Measurements from ENCODE around the gene IGF2BP2.
"Not testable (repeated sequence)": the region's sequence is repeated elsewhere in the genome, so short reads cannot be mapped to it uniquely, and the experiment has no call there.

The IGF2BP2 gene

GRCh38 chr3:185786258-185786657, 38.6 kb downstream of the IGF2BP2 start:
- H3K9ac ChIP-seq (ENCODE audit: low read length in 2 of 2); H3K4me3 ChIP-seq (ENCODE audit: low read length in 2 of 2); H3K27me3 ChIP-seq (ENCODE audit: control insufficient read depth in 1 of 2, insufficient read depth in 2 of 2, low read length in 2 of 2); H3K36me3 ChIP-seq (ENCODE audit: control insufficient read depth in 2 of 2, insufficient read depth in 2 of 2, low read length in 2 of 2); H3K9me3 ChIP-seq (ENCODE audit: control insufficient read depth in 2 of 2, low read length in 2 of 2); H3K27ac ChIP-seq (ENCODE audit: low read length); H3K4me1 ChIP-seq (ENCODE audit: control insufficient read depth, insufficient read depth, low read length): not testable (repeated sequence)

DNA sequence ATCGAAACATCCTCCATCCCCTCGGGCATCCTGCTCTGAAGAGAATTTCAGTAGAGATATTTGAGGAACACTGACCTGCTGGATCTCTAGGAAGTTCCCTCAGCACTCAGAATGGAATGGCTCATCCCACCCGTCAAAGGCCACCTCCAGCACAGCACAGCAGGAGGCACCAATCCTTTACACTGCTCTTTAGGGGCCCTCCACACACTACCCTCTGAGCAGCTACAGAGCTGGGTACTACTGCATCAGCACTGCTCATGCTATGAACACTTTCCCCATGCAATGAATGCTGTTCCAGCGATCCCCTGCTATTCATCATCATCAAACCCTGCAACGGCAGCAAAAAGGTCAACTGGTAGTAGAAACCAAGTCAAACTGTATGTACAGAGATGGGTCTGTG, 40.5 kb downstream of the IGF2BP2 start:
- no peak overlapping the region for H3K9ac ChIP-seq (ENCODE audit: low read length in 2 of 2)
- H3K4me3 ChIP-seq (ENCODE audit: low read length in 2 of 2): no peak overlapping the region
- no peaks in the 10 kb centered on the region for H3K9me3 ChIP-seq (ENCODE audit: control insufficient read depth in 2 of 2, low read length in 2 of 2)
- H3K4me1 ChIP-seq (ENCODE audit: control insufficient read depth, insufficient read depth, low read length): no peaks in the 10 kb centered on the region
- H3K27ac ChIP-seq (ENCODE audit: low read length): no peak overlapping the region
- H3K27me3 ChIP-seq (ENCODE audit: control insufficient read depth in 1 of 2, insufficient read depth in 2 of 2, low read length in 2 of 2): peaks cover 0 to 2% of the 10 kb centered on the region in 2 donors
- H3K36me3 ChIP-seq (ENCODE audit: control insufficient read depth in 2 of 2, insufficient read depth in 2 of 2, low read length in 2 of 2): no peaks in the 10 kb centered on the region

DNA sequence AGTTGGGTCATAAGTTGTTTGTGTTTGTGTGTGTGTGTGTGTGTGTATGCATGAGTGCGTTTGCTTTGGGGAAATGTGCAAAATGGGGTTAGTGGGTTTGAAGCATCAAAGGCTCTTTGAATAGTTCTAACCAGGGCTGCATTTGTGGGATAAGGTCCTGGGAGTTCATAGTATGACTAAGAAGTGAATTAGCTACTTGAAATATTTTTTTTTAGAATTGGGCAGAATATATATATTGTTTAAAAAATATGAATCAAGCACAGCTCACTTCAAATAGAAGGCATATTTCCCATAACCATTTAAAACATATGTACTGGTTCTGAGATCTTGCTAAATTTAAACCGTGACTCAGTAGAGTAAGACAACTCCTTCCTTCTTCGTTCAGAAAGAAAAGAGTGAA, 43.1 kb downstream of the IGF2BP2 start:
- H3K27me3 ChIP-seq (ENCODE audit: control insufficient read depth in 1 of 2, insufficient read depth in 2 of 2, low read length in 2 of 2): no peaks in the 10 kb centered on the region
- H3K27ac ChIP-seq (ENCODE audit: low read length): no peak overlapping the region
- no peak overlapping the region for H3K4me3 ChIP-seq (ENCODE audit: low read length in 2 of 2)
- H3K9ac ChIP-seq (ENCODE audit: low read length in 2 of 2): no peak overlapping the region
- no peaks in the 10 kb centered on the region for H3K9me3 ChIP-seq (ENCODE audit: control insufficient read depth in 2 of 2, low read length in 2 of 2)
- H3K4me1 ChIP-seq (ENCODE audit: control insufficient read depth, insufficient read depth, low read length): no peaks in the 10 kb centered on the region
- no peaks in the 10 kb centered on the region for H3K36me3 ChIP-seq (ENCODE audit: control insufficient read depth in 2 of 2, insufficient read depth in 2 of 2, low read length in 2 of 2)

- Histone ChIP-seq H3K4me1 (ENCODE audit: control insufficient read depth, insufficient read depth, low read length) (no peaks in the 10 kb centered on the region), H3K27me3 (ENCODE audit: control insufficient read depth in 1 of 2, insufficient read depth in 2 of 2, low read length in 2 of 2) (no peaks in the 10 kb centered on the region), H3K9ac (ENCODE audit: low read length in 2 of 2) (no peak overlapping the region), H3K36me3 (ENCODE audit: control insufficient read depth in 2 of 2, insufficient read depth in 2 of 2, low read length in 2 of 2) (no peaks in the 10 kb centered on the region), H3K4me3 (ENCODE audit: low read length in 2 of 2) (no peak overlapping the region), H3K27ac (ENCODE audit: low read length) (no peak overlapping the region), H3K9me3 (ENCODE audit: control insufficient read depth in 2 of 2, low read length in 2 of 2) (no peaks in the 10 kb centered on the region)
Measured at GRCh38 chr3:185779461-185779860, 45.4 kb downstream of the IGF2BP2 start.

GRCh38 chr3:185778821-185779220, 46.0 kb downstream of the IGF2BP2 start:
- H3K9ac ChIP-seq (ENCODE audit: low read length in 2 of 2): no peak overlapping the region
- no peak overlapping the region for H3K4me3 ChIP-seq (ENCODE audit: low read length in 2 of 2)
- H3K9me3 ChIP-seq (ENCODE audit: control insufficient read depth in 2 of 2, low read length in 2 of 2): no peaks in the 10 kb centered on the region
- no peak overlapping the region for H3K27ac ChIP-seq (ENCODE audit: low read length)
- no peaks in the 10 kb centered on the region for H3K27me3 ChIP-seq (ENCODE audit: control insufficient read depth in 1 of 2, insufficient read depth in 2 of 2, low read length in 2 of 2)
- no peaks in the 10 kb centered on the region for H3K4me1 ChIP-seq (ENCODE audit: control insufficient read depth, insufficient read depth, low read length)
- H3K36me3 ChIP-seq (ENCODE audit: control insufficient read depth in 2 of 2, insufficient read depth in 2 of 2, low read length in 2 of 2): no peaks in the 10 kb centered on the region

- H3K9me3 ChIP-seq (ENCODE audit: control insufficient read depth in 2 of 2, low read length in 2 of 2): no peaks in the 10 kb centered on the region
- no peaks in the 10 kb centered on the region for H3K36me3 ChIP-seq (ENCODE audit: control insufficient read depth in 2 of 2, insufficient read depth in 2 of 2, low read length in 2 of 2)
- H3K27me3 ChIP-seq (ENCODE audit: control insufficient read depth in 1 of 2, insufficient read depth in 2 of 2, low read length in 2 of 2): no peaks in the 10 kb centered on the region
- H3K4me1 ChIP-seq (ENCODE audit: control insufficient read depth, insufficient read depth, low read length): no peaks in the 10 kb centered on the region
- H3K4me3 ChIP-seq (ENCODE audit: low read length in 2 of 2): no peak overlapping the region
- H3K27ac ChIP-seq (ENCODE audit: low read length): no peak overlapping the region
- no peak overlapping the region for H3K9ac ChIP-seq (ENCODE audit: low read length in 2 of 2)
Measured at GRCh38 chr3:185778094-185778493, 46.7 kb downstream of the IGF2BP2 start.

- no peak overlapping the region for H3K4me3 ChIP-seq (ENCODE audit: low read length in 2 of 2)
- H3K9me3 ChIP-seq (ENCODE audit: control insufficient read depth in 2 of 2, low read length in 2 of 2): no peaks in the 10 kb centered on the region
- no peak overlapping the region for H3K9ac ChIP-seq (ENCODE audit: low read length in 2 of 2)
- H3K4me1 ChIP-seq (ENCODE audit: control insufficient read depth, insufficient read depth, low read length): no peaks in the 10 kb centered on the region
- no peaks in the 10 kb centered on the region for H3K27me3 ChIP-seq (ENCODE audit: control insufficient read depth in 1 of 2, insufficient read depth in 2 of 2, low read length in 2 of 2)
- H3K36me3 ChIP-seq (ENCODE audit: control insufficient read depth in 2 of 2, insufficient read depth in 2 of 2, low read length in 2 of 2): no peaks in the 10 kb centered on the region
- H3K27ac ChIP-seq (ENCODE audit: low read length): no peak overlapping the region
Measured at GRCh38 chr3:185770109-185770508, 54.7 kb downstream of the IGF2BP2 start.

GRCh38 chr3:185768578-185768982, 56.3 kb downstream of the IGF2BP2 start:
- H3K4me3 ChIP-seq (ENCODE audit: low read length in 2 of 2): not testable (repeated sequence)

DNA sequence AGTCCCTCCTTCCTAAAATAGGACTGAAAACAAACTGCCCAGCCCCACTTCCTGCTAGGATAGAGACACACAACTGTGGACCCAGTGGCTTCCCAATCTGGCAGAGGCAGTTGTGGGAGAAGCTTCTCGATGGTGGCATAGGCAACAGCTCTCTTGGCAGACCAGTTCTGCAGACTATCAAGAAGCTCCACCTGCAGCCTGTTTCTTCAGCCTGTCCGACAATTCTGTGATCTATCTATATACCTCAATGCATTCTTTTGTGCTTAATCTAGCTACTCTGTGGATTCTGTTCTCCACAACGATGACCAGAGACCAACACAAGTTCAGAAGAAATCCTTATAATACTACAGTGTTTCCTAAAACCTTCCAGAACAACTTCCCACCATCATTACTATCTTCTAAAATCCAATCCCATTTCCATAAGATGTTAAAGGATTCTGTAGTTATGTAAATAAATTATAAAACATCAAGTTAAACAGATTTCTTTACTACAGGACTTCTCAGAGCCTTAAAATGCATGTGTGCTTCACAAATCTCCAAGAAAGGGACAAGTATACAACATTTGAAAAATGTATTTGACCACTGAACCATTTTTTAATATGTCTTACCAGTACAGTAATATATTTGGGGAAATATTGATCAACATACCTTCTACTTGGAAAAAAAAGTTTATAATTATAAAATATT, 57.7 kb downstream of the IGF2BP2 start:
- Histone ChIP-seq H3K27me3 (ENCODE audit: control insufficient read depth in 1 of 2, insufficient read depth in 2 of 2, low read length in 2 of 2) (no peaks in the 10 kb centered on the region), H3K9me3 (ENCODE audit: control insufficient read depth in 2 of 2, low read length in 2 of 2) (no peaks in the 10 kb centered on the region), H3K4me3 (ENCODE audit: low read length in 2 of 2) (no peak overlapping the region), H3K4me1 (ENCODE audit: control insufficient read depth, insufficient read depth, low read length) (no peaks in the 10 kb centered on the region), H3K36me3 (ENCODE audit: control insufficient read depth in 2 of 2, insufficient read depth in 2 of 2, low read length in 2 of 2) (no peaks in the 10 kb centered on the region), H3K27ac (ENCODE audit: low read length) (no peak overlapping the region), H3K9ac (ENCODE audit: low read length in 2 of 2) (no peak overlapping the region)

More at GRCh38 chr3:185768578-185768982, 56.3 kb downstream of the IGF2BP2 start:
- H3K9me3 ChIP-seq (ENCODE audit: control insufficient read depth in 2 of 2, low read length in 2 of 2); H3K27me3 ChIP-seq (ENCODE audit: control insufficient read depth in 1 of 2, insufficient read depth in 2 of 2, low read length in 2 of 2); H3K36me3 ChIP-seq (ENCODE audit: control insufficient read depth in 2 of 2, insufficient read depth in 2 of 2, low read length in 2 of 2); H3K27ac ChIP-seq (ENCODE audit: low read length); H3K4me1 ChIP-seq (ENCODE audit: control insufficient read depth, insufficient read depth, low read length); H3K9ac ChIP-seq (ENCODE audit: low read length in 2 of 2): not testable (repeated sequence)

GRCh38 chr3:185766329-185767001, 58.4 kb downstream of the IGF2BP2 start:
- H3K36me3 ChIP-seq (ENCODE audit: control insufficient read depth in 2 of 2, insufficient read depth in 2 of 2, low read length in 2 of 2): no peaks in the 10 kb centered on the region
- H3K9me3 ChIP-seq (ENCODE audit: control insufficient read depth in 2 of 2, low read length in 2 of 2): no peaks in the 10 kb centered on the region
- H3K9ac ChIP-seq (ENCODE audit: low read length in 2 of 2): no peak overlapping the region
- no peaks in the 10 kb centered on the region for H3K4me1 ChIP-seq (ENCODE audit: control insufficient read depth, insufficient read depth, low read length)
- H3K27me3 ChIP-seq (ENCODE audit: control insufficient read depth in 1 of 2, insufficient read depth in 2 of 2, low read length in 2 of 2): no peaks in the 10 kb centered on the region
- no peak overlapping the region for H3K4me3 ChIP-seq (ENCODE audit: low read length in 2 of 2)
- H3K27ac ChIP-seq (ENCODE audit: low read length): no peak overlapping the region

DNA sequence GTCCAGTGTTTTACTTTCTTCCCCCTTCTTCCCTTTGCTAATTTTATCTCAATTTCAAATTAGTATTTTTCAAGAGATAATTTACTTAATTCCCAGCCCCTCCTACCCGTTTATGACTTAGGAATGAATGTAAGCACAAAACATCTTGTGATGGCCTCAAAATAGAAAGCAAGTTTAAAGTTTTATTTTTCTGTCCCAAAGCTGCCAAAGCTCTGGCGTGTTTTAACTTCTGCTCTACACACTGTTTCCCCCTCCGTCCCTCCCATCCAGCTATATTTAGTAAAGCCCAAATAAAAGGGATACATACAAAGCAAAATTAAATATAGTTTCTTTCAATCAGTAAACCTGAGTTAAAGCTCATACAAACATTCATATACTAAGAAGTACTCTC, 59.9 kb downstream of the IGF2BP2 start:
- Histone ChIP-seq H3K36me3 (ENCODE audit: control insufficient read depth in 2 of 2, insufficient read depth in 2 of 2, low read length in 2 of 2) (no peaks in the 10 kb centered on the region), H3K9me3 (ENCODE audit: control insufficient read depth in 2 of 2, low read length in 2 of 2) (no peaks in the 10 kb centered on the region), H3K27ac (ENCODE audit: low read length) (no peak overlapping the region), H3K9ac (ENCODE audit: low read length in 2 of 2) (no peak overlapping the region), H3K27me3 (ENCODE audit: control insufficient read depth in 1 of 2, insufficient read depth in 2 of 2, low read length in 2 of 2) (no peaks in the 10 kb centered on the region), H3K4me3 (ENCODE audit: low read length in 2 of 2) (no peak overlapping the region), H3K4me1 (ENCODE audit: control insufficient read depth, insufficient read depth, low read length) (no peaks in the 10 kb centered on the region)
